Measurements from ENCODE around the gene AK4.

DNA sequence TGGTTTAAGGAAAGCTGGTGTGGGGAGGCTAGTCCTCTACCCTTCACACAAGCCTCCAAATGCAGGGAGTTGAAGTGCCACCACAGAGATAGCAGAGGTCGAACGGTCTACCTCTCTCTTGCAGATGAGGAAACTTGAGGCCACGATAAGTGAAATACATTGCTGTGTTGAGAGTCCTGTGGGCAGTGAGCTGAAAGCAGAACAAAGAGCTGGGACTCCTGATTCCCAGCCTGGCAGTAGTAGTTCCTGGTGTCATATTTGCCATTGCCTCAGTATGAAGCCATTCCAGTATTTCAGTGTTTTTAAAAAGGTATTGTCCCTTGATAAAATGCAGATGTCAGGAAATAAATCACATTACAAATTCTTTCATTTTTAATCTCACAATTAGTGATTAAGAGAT is 28.6 kb downstream of the AK4 start:
- TF ChIP-seq ZFX (IDR thresholded peaks at IDR 0.05; ENCODE audit: borderline replicate concordance) = no peak
- TF ChIP-seq, protein P1, sequence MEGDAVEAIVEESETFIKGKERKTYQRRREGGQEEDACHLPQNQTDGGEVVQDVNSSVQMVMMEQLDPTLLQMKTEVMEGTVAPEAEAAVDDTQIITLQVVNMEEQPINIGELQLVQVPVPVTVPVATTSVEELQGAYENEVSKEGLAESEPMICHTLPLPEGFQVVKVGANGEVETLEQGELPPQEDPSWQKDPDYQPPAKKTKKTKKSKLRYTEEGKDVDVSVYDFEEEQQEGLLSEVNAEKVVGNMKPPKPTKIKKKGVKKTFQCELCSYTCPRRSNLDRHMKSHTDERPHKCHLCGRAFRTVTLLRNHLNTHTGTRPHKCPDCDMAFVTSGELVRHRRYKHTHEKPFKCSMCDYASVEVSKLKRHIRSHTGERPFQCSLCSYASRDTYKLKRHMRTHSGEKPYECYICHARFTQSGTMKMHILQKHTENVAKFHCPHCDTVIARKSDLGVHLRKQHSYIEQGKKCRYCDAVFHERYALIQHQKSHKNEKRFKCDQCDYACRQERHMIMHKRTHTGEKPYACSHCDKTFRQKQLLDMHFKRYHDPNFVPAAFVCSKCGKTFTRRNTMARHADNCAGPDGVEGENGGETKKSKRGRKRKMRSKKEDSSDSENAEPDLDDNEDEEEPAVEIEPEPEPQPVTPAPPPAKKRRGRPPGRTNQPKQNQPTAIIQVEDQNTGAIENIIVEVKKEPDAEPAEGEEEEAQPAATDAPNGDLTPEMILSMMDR (IDR thresholded peaks at IDR 0.05) = no peak

Data from 22Rv1 (cell line).